Activated CD8-positive, alpha-beta T cell treated with anti-CD3 and anti-CD28 coated beads for 36 hours (primary cell): ENCODE data around the gene LCE1E. TPM values are rescaled to one million over a fixed set of nuclear protein-coding genes. Genes with fewer than 3 reads are reported as not detected.

Source experiments
- ATAC-seq: fragments of 200-7000 bp; cut with Tn5 transposase; one replicate; pipeline ENCODE4 v1.10.0; 2021; ENCODE audit warnings: mild to moderate bottlenecking, moderate library complexity
- CTCF ChIA-PET: fragments of 350-600 bp; sonication (Branson Sonifier 250); formaldehyde crosslinking; loops from one replicate; lab custom pipeline; 2021; ENCODE audit warnings: antibody characterized with exemption; lab: Charles Lee
- POLR2A ChIA-PET: fragments of 350-600 bp; sonication (Branson Sonifier 250); formaldehyde crosslinking; loops from one replicate; lab custom pipeline; 2021; ENCODE audit warnings: antibody characterized with exemption; lab: Charles Lee
- DNase-seq: peaks from one replicate; pipeline ENCODE4 v3.0.0-alpha.2; 2020
- H3K27ac Mint-ChIP-seq: one replicate; pipeline ENCODE4 v1.8.0; 2021; ENCODE audit warnings: mild to moderate bottlenecking, mixed read lengths
- H3K27me3 Mint-ChIP-seq: one replicate; pipeline ENCODE4 v1.8.0; 2021; ENCODE audit warnings: mixed read lengths
- H3K36me3 Mint-ChIP-seq: one replicate; pipeline ENCODE4 v1.8.0; 2021; ENCODE audit warnings: low read depth, mixed read lengths
- H3K4me1 Mint-ChIP-seq: one replicate; pipeline ENCODE4 v1.8.0; 2021; ENCODE audit warnings: low read depth, mixed read lengths
- H3K4me3 Mint-ChIP-seq: one replicate; pipeline ENCODE4 v1.8.0; 2021; ENCODE audit warnings: mild to moderate bottlenecking, moderate library complexity, mixed read lengths
- H3K9me3 Mint-ChIP-seq: one replicate; pipeline ENCODE4 v1.8.0; 2021; ENCODE audit warnings: mixed read lengths
- intact Hi-C: fragments of 100-400 bp; cut with micrococcal nuclease; formaldehyde crosslinking; loops from one replicate; pipeline ENCODE4 v1.10.0; 2022
- total RNA-seq, 2 experiments: library from RNA; stranded (reverse); gene quantifications; one replicate each; pipeline ENCODE4 v1.2.3, GENCODE V29; 2021
- TF ChIP-seq, protein P1 (sequence below): fragments of 200-600 bp; IDR thresholded peaks from one replicate; pipeline ENCODE4 v1.8.0; 2022; ENCODE audit warnings: antibody characterized with exemption, mild to moderate bottlenecking

Gene LCE1E, protein sequence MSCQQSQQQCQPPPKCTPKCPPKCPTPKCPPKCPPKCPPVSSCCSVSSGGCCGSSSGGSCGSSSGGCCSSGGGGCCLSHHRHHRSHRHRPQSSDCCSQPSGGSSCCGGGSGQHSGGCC
- total RNA-seq, result not detected

GRCh38 chr1:152786077-152786476, at the start of gene LCE1E:
Gene LCE1E, plus strand, starts transcription at chr1:152786257. Its CDS starts 1,043 bp downstream, at chr1:152787300.
- H3K27me3 Mint-ChIP-seq, result peaks cover 12% of the 10 kb centered on the region
- no peak for ATAC-seq
- H3K9me3 Mint-ChIP-seq, result no peaks in the 10 kb centered on the region
- no peak within 1 kb of the TSS for H3K4me3 Mint-ChIP-seq
- no peaks in the 10 kb centered on the region for H3K4me1 Mint-ChIP-seq
- no peaks in the 10 kb centered on the region for H3K36me3 Mint-ChIP-seq
- intact Hi-C loops, result no loop called here
- no peak within 1 kb of the TSS for H3K27ac Mint-ChIP-seq
- no peak for DNase-seq
- ChIA-PET CTCF (no interaction called here), POLR2A (no interaction called here)
- TF ChIP-seq, protein P1, sequence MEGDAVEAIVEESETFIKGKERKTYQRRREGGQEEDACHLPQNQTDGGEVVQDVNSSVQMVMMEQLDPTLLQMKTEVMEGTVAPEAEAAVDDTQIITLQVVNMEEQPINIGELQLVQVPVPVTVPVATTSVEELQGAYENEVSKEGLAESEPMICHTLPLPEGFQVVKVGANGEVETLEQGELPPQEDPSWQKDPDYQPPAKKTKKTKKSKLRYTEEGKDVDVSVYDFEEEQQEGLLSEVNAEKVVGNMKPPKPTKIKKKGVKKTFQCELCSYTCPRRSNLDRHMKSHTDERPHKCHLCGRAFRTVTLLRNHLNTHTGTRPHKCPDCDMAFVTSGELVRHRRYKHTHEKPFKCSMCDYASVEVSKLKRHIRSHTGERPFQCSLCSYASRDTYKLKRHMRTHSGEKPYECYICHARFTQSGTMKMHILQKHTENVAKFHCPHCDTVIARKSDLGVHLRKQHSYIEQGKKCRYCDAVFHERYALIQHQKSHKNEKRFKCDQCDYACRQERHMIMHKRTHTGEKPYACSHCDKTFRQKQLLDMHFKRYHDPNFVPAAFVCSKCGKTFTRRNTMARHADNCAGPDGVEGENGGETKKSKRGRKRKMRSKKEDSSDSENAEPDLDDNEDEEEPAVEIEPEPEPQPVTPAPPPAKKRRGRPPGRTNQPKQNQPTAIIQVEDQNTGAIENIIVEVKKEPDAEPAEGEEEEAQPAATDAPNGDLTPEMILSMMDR, result no peak

- Mint-ChIP-seq H3K4me3 (no peak overlapping the region), H3K4me1 (no peaks in the 10 kb centered on the region), H3K27ac (no peak overlapping the region), H3K9me3 (no peaks in the 10 kb centered on the region), H3K27me3 (peaks cover 14% of the 10 kb centered on the region), H3K36me3 (no peaks in the 10 kb centered on the region)
- no peak for ATAC-seq
- TF ChIP-seq, protein P1, result no peak
- DNase-seq, result no peak
- intact Hi-C loops, result no loop called here
- CTCF ChIA-PET, result no interaction called here
- POLR2A ChIA-PET, result no interaction called here
Measured at GRCh38 chr1:152737997-152738396, 48.1 kb upstream of the LCE1E start.

- TF ChIP-seq, protein P1, result no peak
- no peaks in the 10 kb centered on the region for H3K9me3 Mint-ChIP-seq
- CTCF ChIA-PET, result no interaction called here
Measured at GRCh38 chr1:152739841-152740240, 46.2 kb upstream of the LCE1E start.

DNA sequence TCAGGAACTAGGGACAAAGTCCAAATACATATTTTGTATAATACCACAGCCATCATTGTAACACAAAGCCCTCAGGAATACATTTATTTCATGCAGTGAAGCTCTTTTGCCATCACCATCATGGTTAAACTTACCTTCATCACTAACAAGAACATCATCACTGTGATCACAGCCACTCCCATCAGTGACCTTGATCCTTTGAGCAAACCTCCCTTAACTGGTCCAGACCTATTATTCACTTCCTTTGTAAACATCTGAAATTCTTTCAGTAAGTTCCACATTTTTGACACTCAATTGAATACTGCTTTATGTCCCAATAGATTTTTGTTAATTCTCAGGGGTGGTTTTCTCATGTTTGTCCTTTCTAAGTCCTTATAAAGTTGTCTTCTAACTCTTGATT, 44.4 kb upstream of the LCE1E start:
- TF ChIP-seq, protein P1, result no peak
- POLR2A ChIA-PET, result no interaction called here
- intact Hi-C loops, result no loop called here
- Mint-ChIP-seq H3K4me1 (no peaks in the 10 kb centered on the region), H3K9me3 (no peaks in the 10 kb centered on the region), H3K27me3 (peaks cover 14% of the 10 kb centered on the region), H3K4me3 (no peak overlapping the region), H3K36me3 (no peaks in the 10 kb centered on the region), H3K27ac (no peak overlapping the region)
- CTCF ChIA-PET, result no interaction called here
- no peak for ATAC-seq
- DNase-seq, result no peak

More at GRCh38 chr1:152739841-152740240, 46.2 kb upstream of the LCE1E start:
- H3K27me3 Mint-ChIP-seq, result peaks cover 15% of the 10 kb centered on the region
- ATAC-seq (no peak), DNase-seq (no peak)
- H3K4me3 Mint-ChIP-seq, result no peak overlapping the region
- no peaks in the 10 kb centered on the region for H3K4me1 Mint-ChIP-seq
- no peak overlapping the region for H3K27ac Mint-ChIP-seq
- POLR2A ChIA-PET, result no interaction called here
- H3K36me3 Mint-ChIP-seq, result no peaks in the 10 kb centered on the region
- intact Hi-C loops, result no loop called here

DNA sequence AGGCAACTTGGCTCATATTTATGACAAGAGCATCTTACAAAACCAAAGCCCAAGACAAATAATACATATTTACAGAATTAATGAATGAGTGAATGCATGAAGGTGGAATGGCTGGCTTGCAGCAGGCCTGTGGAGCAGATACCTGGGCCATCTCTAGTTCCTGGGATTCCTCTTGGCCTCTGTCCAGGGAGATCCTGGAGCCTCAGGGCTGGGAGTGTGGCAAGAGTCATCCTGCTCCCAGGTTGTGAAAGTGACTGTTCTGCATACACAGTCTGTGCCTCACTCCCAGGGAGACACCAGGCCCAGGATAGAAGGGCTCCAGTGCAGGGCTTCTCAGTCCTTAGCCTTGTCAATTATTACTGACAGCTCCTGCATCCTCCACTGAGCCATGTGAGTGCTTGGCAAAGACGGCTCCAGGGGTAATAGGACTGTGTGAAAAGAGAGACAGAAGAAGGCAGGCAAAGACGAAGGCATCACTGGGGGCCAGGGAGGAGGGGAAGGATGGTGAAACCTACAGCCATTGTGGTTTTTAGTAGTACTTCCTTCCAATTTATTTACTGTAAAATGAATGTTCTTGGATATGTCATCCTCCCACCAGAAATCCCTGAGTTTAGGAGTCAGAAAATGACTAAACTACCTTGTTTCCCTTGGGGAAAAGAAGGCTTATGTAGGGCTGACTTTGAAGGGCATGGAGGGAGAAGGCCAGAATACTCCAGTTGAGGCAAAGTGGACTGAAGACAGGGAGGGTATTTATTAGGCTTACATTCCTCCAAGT, 42.5 kb upstream of the LCE1E start:
- intact Hi-C loops, result no loop called here
- TF ChIP-seq, protein P1, result no peak
- CTCF ChIA-PET, result no interaction called here
- POLR2A ChIA-PET, result no interaction called here
- peaks cover 12% of the 10 kb centered on the region for H3K27me3 Mint-ChIP-seq
- no peaks in the 10 kb centered on the region for H3K4me1 Mint-ChIP-seq
- ATAC-seq (no peak), DNase-seq (no peak)
- no peaks in the 10 kb centered on the region for H3K9me3 Mint-ChIP-seq
- H3K4me3 Mint-ChIP-seq, result no peak overlapping the region
- no peaks in the 10 kb centered on the region for H3K36me3 Mint-ChIP-seq
- no peak overlapping the region for H3K27ac Mint-ChIP-seq
